Lung microvascular endothelial cell (primary cell): ENCODE results near the gene FBXW10. TPM values are rescaled to one million over a fixed set of nuclear protein-coding genes. Genes with fewer than 3 reads are reported as not detected.
"Not testable (repeated sequence)": the region's sequence is repeated elsewhere in the genome, so short reads cannot be mapped to it uniquely, and the experiment has no call there.

Experiments used
- DNase-seq, 2 donors: peaks; one replicate each; pipeline versions ENCODE4 v3.0.0 to v3.0.0-alpha.2; 2010; ENCODE audit warnings: low read depth in 2 of 2
- total RNA-seq: library from RNA; depleted of rRNA; stranded (reverse); fragments of >200 nt; gene quantifications from 2 replicates; pipeline ENCODE4 v1.2.1, GENCODE V29; 2014

FBXW10 gene
- total RNA-seq, 1 donor from 2014 or later = not detected

- DNase-seq = not testable (repeated sequence)
Observed at GRCh38 chr17:18827613-18828012, 83.8 kb downstream of the FBXW10 start.

Other genes with a start within 250 kb of the FBXW10 start
- gene TBC1D28, start 99.7 kb upstream of the FBXW10 start, total RNA-seq = not detected in 2 replicates
- gene FOXO3B, start 61.7 kb upstream of the FBXW10 start, total RNA-seq = 1.4 and 1.5 TPM in 2 replicates
- gene TVP23B, start 37.1 kb downstream of the FBXW10 start, total RNA-seq = 29.9 and 38.1 TPM in 2 replicates
- 32.5 and 44.8 TPM in 2 replicates for gene PRPSAP2, start 114.1 kb downstream of the FBXW10 start, total RNA-seq
- not detected in 2 replicates for gene SLC5A10, start 208.1 kb downstream of the FBXW10 start, total RNA-seq